PC-9 (cell line): ENCODE data around the gene MCTP2. TPM values are rescaled to one million over a fixed set of nuclear protein-coding genes. Genes with fewer than 3 reads are reported as not detected.

Experiments
- BruUV-seq: library from RNA; stranded (reverse); fragments of 400-500 nt; replicated peaks from 2 replicates; lab custom pipeline; 2021; lab: Mats Ljungman, UMichigan
- CTCF ChIA-PET: fragments of 300-600 bp; sonication (Branson Sonifier 250); formaldehyde crosslinking; loops from one replicate; lab custom pipeline; 2022; ENCODE audit warnings: antibody characterized with exemption; lab: Charles Lee
- POLR2A ChIA-PET: fragments of 300-600 bp; sonication (Branson Sonifier 250); formaldehyde crosslinking; loops from one replicate; lab custom pipeline; 2022; ENCODE audit warnings: antibody characterized with exemption; ENCODE audit not compliant: unreplicated experiment; lab: Charles Lee
- DNase-seq, 2 experiments: peaks; one replicate each; pipeline versions ENCODE4 v3.0.0 to v3.0.0-alpha.2; 2015 to 2022; ENCODE audit warnings: mixed read lengths in 1 of 2
- H2AFZ ChIP-seq: fragments of 200-600 bp; sonication (generic); 2 replicates; pipeline ENCODE4 v1.8.1; 2017; ENCODE audit warnings: antibody characterized with exemption
- H3F3A ChIP-seq: fragments of 200-600 bp; sonication (generic); 2 replicates; pipeline ENCODE4 v1.8.1; 2017; ENCODE audit warnings: antibody characterized with exemption, mild to moderate bottlenecking, low read depth; ENCODE audit not compliant: insufficient read depth
- H3K27ac ChIP-seq: fragments of 200-600 bp; sonication (generic); 2 replicates; pipeline ENCODE4 v1.6.1; 2016; ENCODE audit warnings: mixed run types
- H3K27me3 ChIP-seq: fragments of 200-600 bp; sonication (generic); 2 replicates; pipeline ENCODE4 v1.6.1; 2016; ENCODE audit warnings: low read depth, mixed run types; ENCODE audit not compliant: insufficient read depth
- H3K36me3 ChIP-seq: fragments of 200-600 bp; sonication (generic); 2 replicates; pipeline ENCODE4 v1.6.1; 2016; ENCODE audit warnings: low read depth, mixed run types
- H3K4me1 ChIP-seq: fragments of 200-600 bp; sonication (generic); replicated peaks from 2 replicates; pipeline ENCODE4 v1.6.1; 2016; ENCODE audit warnings: mixed run types; ENCODE audit not compliant: insufficient read depth
- H3K4me2 ChIP-seq: fragments of 200-600 bp; sonication (generic); 2 replicates; pipeline ENCODE4 v1.6.1; 2017; ENCODE audit warnings: mixed run types
- H3K4me3 ChIP-seq: fragments of 200-600 bp; sonication (generic); 2 replicates; pipeline ENCODE4 v1.6.1; 2016; ENCODE audit warnings: mixed run types
- H3K79me2 ChIP-seq: fragments of 200-600 bp; sonication (generic); 2 replicates; pipeline ENCODE4 v1.6.1; 2017; ENCODE audit warnings: low read depth, mixed run types
- H3K9me2 ChIP-seq: fragments of 200-600 bp; sonication (generic); 2 replicates; pipeline ENCODE4 v1.8.1; 2017; ENCODE audit warnings: mild to moderate bottlenecking; ENCODE audit not compliant: insufficient read depth
- H3K9me3 ChIP-seq: fragments of 200-600 bp; sonication (generic); 2 replicates; pipeline ENCODE4 v1.8.1; 2016; ENCODE audit warnings: low read depth; ENCODE audit not compliant: insufficient read depth
- H4K20me1 ChIP-seq: fragments of 200-600 bp; sonication (generic); 2 replicates; pipeline ENCODE4 v1.8.1; 2017; ENCODE audit not compliant: insufficient read depth
- EZH2 ChIP-seq: fragments of 200-600 bp; sonication (generic); IDR thresholded peaks from 2 replicates; pipeline ENCODE4 v1.8.0; 2017; ENCODE audit warnings: antibody characterized with exemption, low read depth
- intact Hi-C: fragments of 100-400 bp; cut with micrococcal nuclease; formaldehyde crosslinking; loops from one replicate; pipeline ENCODE4 v1.10.0; 2022; ENCODE audit not compliant: unreplicated experiment
- total RNA-seq: library from RNA; stranded (reverse); gene quantifications from 2 replicates; pipeline ENCODE4 v1.2.3, GENCODE V29; 2021
- TF ChIP-seq, protein P1 (sequence below): fragments of 200-600 bp; sonication (generic); conservative IDR thresholded peaks from 2 replicates; pipeline ENCODE4 v1.6.1; 2017; ENCODE audit warnings: mixed run types, antibody characterized with exemption, mild to moderate bottlenecking, moderate library complexity

The MCTP2 gene
- total RNA-seq, 1 experiment from 2014 or later = 5.7 TPM

DNA sequence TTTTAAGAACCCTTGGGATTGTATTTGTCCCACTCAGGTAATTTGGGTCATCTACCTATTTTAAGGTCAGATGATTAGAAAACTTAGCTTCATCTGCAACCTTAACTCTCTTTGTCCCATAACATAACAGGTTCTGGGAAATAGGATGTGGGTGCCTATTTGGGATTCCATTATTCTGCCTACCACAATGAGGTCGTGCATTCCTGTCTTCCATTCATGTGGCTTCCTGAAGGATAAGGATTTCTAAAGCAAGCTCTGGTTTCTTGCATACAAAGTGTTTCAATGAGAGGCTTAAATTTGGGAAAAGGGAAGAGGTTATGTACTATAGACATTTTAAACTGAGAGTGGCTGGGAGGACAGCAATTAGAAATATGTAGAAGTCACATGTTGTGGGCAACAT lies 190.3 kb downstream of the MCTP2 start:
- Histone ChIP-seq H3K27me3 (no peaks in the 10 kb centered on the region), H4K20me1 (no peaks in the 10 kb centered on the region; the same call in 1 of the 2 replicates), H3K9me3 (no peaks in the 10 kb centered on the region), H3K4me1 (no peaks in the 10 kb centered on the region), H2AFZ (no peak overlapping the region), H3K79me2 (no peaks in the 10 kb centered on the region), H3K4me3 (no peak overlapping the region), H3K4me2 (no peak overlapping the region), H3K9me2 (no peaks in the 10 kb centered on the region), H3K36me3 (no peaks in the 10 kb centered on the region), H3F3A (no peaks in the 10 kb centered on the region), H3K27ac (no peak overlapping the region)
- BruUV-seq = no TSS peak
- TF ChIP-seq EZH2 = no peak
- TF ChIP-seq, protein P1, sequence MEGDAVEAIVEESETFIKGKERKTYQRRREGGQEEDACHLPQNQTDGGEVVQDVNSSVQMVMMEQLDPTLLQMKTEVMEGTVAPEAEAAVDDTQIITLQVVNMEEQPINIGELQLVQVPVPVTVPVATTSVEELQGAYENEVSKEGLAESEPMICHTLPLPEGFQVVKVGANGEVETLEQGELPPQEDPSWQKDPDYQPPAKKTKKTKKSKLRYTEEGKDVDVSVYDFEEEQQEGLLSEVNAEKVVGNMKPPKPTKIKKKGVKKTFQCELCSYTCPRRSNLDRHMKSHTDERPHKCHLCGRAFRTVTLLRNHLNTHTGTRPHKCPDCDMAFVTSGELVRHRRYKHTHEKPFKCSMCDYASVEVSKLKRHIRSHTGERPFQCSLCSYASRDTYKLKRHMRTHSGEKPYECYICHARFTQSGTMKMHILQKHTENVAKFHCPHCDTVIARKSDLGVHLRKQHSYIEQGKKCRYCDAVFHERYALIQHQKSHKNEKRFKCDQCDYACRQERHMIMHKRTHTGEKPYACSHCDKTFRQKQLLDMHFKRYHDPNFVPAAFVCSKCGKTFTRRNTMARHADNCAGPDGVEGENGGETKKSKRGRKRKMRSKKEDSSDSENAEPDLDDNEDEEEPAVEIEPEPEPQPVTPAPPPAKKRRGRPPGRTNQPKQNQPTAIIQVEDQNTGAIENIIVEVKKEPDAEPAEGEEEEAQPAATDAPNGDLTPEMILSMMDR = no peak
- no peak for DNase-seq
- ChIA-PET POLR2A (no interaction called here), CTCF (no interaction called here)
- intact Hi-C loops = no loop called here

DNA sequence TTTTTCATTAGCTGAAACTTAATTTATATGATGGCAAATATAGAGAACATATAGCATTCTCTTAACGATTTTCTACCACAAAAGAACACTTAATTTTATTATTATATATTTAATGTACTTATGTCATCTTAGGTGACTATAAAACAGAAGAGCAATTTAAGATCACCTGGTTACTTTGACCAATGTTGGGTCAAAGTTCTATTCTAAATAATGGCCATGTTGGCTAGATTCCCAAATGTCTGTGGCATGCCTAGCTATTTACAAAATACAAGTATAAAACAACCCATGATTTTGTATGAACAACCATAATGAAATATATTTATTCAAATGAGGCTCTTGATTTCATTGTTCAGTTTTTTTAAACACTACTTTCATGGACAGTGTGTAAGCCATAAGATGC lies 200.9 kb downstream of the MCTP2 start:
- Histone ChIP-seq H3K79me2 (no peaks in the 10 kb centered on the region), H3K27ac (no peak overlapping the region), H3K9me2 (no peaks in the 10 kb centered on the region), H3K36me3 (no peaks in the 10 kb centered on the region), H3K27me3 (no peaks in the 10 kb centered on the region), H3F3A (no peaks in the 10 kb centered on the region), H2AFZ (no peak overlapping the region), H3K9me3 (no peaks in the 10 kb centered on the region), H4K20me1 (no peaks in the 10 kb centered on the region), H3K4me2 (no peak overlapping the region), H3K4me1 (no peaks in the 10 kb centered on the region), H3K4me3 (no peak overlapping the region)
- intact Hi-C loops = no loop called here
- DNase-seq = no peak
- POLR2A ChIA-PET = no interaction called here
- CTCF ChIA-PET = no interaction called here
- TF ChIP-seq EZH2 = no peak
- TF ChIP-seq, protein P1 = no peak
- no TSS peak for BruUV-seq

- no peak for DNase-seq
- no peaks in the 10 kb centered on the region for H3K4me1 ChIP-seq
- intact Hi-C loops = no loop called here
- no peak overlapping the region for H3K27ac ChIP-seq
- no peaks in the 10 kb centered on the region for H3K36me3 ChIP-seq
- ChIA-PET POLR2A (no interaction called here), CTCF (no interaction called here)
- no peaks in the 10 kb centered on the region for H3K27me3 ChIP-seq
- TF ChIP-seq, protein P1 = no peak
- TF ChIP-seq EZH2 = no peak
- H3K9me2 ChIP-seq = no peaks in the 10 kb centered on the region
- H3F3A ChIP-seq = no peaks in the 10 kb centered on the region
- H3K4me2 ChIP-seq = no peak overlapping the region
- H3K4me3 ChIP-seq = no peak overlapping the region
- H4K20me1 ChIP-seq = no peaks in the 10 kb centered on the region
- H2AFZ ChIP-seq = no peak overlapping the region
- BruUV-seq = no TSS peak
- H3K9me3 ChIP-seq = no peaks in the 10 kb centered on the region
- H3K79me2 ChIP-seq = no peaks in the 10 kb centered on the region
Observed at GRCh38 chr15:94439158-94439557, 207.8 kb downstream of the MCTP2 start.
